ENCODE data around the gene PODXL.
A peak's percentile ranks its signal among the peaks of the same experiment; 100 is the strongest.

Gene PODXL

DNA sequence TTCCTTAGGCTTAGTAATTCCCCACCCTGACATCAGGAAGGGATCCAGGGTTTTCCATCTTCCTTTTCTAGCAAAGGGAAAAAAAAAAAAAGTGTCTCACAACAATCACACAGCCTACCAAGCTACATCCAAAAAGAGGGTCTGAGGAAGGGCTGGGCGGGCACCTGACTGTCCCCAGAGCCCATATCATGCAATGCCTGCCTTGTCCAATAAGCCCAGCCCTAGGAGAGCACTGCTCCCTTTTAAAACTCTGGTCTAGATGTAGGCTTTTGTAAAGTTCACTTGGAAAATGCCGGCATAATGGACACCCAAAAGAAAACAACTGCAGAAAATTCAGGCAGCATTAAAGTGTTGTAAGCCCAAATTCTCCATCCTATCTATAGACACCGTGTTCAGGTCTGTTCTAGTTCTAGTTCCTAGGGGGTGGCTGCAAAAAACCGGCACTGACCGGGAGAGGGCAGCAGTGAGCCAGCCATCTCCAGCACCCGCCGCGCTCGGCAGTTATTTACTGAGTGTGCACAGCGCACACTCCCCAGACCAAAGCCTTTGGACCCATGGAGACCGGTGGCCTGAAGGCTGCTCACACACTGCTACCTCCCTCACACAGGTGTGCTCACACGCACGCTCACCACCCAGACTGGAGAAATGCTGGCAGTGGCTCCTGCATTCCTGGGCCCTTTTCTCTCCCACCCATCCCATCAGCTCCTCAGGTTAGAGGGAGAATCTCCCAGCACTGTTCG, 48.7 kb downstream of the PODXL start:
- DNase-seq = peak; percentile 65 to 83 (median 76)

DNA sequence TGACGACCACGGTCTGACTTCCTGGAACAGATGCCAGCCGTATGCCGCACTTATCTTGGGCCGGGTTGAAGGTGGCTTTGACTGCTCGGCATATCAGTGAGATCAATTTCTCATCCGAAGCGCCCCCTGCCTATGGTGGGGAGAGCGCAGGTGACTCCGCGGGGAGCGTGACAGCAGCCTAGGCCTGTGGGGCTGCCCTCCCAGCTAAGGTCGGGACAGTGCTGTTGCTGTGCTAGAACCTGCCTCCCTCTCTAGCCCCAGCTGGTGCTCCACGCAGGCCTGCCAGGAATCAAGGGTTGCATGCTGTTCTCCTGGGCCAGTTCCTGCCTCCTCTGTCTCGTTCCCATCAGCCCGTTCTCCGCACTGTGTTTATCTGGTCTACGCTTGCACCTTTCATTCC, 49.8 kb downstream of the PODXL start:
- DNase-seq = no peak

DNA sequence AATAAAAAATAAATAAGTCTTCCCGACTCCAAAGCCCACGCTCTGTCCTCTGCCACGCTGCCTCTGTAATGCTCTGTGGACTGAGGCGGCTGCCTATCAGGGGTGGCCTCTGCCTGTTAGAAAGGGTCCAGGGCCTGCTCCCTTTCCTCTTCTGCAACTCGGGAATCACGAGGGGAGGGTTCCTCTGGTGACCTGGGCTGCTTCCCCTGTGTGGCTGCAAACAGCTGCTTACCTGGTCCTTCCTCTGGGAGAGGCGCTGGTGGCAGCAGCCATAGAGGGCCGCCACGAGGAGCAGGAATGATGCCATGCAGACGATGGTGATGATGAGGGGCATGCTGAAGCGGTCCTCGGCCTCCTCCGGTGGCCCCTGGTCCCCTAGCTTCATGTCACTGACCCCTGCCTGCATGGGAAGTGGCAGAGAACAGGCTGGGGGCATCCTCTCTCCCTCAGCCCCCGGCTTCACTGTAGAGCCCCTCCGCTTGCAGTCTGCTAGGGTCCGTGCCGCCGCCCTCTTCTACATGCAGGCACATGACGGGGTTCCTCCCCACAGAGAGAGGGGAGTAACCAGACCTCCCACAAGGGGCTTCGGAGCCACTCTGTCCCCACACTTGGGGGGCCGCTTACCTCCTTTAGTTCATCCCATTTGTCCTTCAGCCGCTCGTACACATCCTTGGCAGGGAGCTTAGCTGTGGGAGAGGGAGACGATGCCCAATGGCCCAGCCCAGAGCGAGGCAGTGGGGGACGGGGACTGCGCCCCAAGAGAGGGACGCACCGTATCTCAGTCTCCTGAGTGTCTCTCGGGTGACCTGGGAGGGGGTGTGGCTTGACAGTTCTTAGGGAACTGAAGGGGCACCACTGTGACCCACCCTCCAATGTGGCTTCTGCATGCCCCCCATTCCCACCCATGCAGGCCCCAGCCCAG, 50.5 kb downstream of the PODXL start:
- no peak for DNase-seq

DNA sequence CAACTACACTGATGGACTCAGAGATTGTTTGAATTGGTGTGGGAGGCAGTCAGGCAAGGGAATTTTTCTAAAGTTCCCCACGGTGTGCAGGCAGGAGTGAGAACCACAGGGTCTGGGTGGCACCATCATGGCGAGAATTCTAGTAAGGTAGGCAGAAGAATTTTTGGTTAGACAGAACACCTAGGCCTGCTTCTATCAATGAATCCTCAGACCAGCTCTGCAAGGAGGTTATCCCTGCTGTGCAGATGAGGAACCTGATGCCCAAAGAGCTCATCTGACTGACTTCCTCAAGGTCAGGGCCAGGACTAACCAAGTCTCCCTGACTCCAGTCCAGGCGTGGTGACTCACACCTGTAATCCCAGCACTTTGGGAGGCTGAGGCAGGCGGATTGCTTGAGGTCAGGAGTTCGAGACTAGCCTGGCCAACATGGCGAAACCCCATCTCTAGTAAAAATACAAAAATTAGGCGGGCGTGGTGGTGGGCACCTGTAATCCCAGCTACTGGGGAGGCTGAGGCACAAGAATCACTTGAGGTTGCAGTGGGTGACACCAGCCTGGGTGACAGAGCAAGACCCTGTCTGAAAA, 51.3 kb downstream of the PODXL start:
- DNase-seq = peak in 1 of 3 donors; percentile 9

DNA sequence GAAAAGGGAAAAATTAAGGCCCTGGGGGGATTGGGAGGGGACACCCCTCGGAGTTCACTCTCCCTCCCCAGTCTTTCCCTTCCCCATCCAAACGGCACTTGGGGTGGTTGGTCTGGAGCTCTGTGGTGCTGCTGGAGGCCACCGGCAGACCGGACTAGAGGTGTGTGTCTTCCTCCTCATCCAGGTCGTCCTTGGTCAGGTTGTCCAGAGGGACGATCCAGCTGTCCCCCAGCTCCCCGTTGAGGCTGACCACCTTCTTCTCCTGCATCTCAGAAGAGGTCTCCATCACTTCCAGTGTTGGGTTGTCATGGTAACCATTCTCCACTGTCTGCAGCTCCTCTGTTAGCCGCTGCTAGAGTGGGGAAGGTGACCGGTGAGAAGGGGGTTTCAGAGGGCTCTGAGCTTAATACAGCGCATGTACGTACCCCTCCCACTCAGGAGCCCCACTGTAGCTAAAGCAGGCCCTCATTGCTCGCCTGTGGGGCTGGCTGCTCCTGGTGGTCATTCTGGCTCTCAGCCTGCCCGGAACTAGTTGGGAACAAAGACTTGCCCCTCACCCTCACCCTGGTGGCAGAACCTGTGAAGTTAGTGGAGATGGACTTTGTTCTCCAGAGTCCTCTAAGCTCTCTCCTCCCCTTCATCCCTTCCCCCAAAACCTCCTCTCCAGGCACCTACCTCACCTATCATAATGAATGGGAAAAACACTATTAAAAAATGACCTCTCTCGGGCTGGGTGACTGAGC, 52.1 kb downstream of the PODXL start:
- DNase-seq = no peak

DNA sequence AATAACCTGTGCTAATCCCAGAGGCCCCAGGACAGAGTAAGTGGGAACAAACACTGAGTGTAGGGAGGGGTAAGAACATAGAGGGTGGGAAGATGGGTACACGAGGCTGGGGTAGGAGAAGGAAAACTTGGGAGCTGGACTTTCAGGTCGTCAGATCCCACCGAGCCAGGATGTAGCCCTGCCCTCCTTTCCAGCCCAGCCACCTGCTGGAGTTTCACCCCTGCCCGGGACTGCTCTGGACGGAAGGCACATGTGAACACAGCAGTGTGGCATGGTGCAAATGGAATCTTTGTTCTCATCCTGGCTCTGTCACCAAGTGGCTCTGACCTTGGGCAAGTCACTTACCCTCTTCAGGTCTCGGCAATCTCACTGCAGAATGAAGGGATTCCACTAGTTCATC, 52.8 kb downstream of the PODXL start:
- DNase-seq = no peak

DNA sequence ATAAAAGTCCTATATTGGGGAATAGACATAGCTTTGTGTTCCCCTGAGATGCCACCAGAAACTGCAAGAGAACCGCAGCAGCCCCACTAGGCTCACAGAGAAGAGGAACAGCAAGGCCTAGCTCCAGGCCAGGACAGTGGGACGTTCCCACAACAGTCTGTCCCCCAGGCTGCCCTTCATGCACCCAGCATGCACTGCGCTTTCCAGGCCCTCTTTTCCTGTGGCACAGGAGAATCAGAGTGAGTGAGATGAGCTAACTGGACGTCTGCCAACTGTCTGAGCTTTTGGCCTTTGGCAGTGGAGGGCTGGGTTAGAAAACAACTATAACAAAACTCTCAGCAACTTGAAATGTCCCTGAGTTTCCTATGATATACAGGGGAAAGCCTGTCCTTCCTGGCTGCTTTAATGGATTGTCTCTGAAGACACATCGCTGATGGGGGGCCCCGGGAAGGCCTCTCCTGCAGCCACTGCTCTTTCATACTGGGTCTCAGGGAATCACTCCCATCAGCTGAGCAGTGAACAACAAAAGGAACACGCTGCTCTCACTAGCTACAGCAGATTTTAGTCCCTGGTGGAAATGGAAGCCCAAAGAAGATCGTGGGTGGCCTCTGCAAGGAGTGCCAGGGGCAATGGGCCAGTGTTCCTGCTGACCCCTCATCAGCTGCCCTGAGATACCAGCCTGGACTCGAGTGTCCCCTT, 53.5 kb downstream of the PODXL start:
- DNase-seq = no peak

DNA sequence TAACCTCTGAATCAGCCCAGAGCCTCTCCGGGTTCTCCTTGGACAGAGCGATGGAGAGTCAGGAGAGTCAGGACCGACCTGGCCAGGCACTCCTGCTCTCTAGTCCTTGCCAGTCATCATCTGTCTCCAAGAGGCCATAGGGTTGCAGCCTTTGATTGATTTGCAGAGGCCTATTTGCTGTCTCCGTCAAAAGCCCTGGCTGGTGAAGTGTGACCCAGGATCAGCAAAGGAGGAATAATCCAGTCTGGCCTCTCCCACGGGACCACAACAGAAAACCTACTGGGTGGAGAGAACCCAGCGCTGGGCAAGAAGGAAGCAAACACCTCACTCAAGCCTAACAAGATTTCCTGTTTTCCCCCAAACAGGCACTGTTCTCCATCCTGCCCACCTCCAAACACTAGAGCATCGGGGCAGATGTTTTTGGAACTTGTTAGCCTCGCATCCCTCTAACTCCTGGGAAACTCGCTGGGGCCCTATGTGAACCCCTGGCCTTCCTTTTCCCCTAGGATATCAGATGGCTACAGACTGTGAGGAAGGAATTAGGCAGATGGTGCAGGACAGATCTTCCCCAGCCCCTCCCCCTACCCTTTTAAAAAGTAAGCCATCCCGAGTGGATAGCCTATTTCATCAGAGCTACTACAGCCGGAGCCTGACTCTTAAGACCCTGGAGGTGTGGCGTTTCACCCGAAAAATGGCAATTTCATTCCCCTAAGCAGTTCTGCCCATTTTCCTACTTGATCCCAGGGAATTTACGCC, 54.3 kb downstream of the PODXL start:
- DNase-seq = no peak

DNA sequence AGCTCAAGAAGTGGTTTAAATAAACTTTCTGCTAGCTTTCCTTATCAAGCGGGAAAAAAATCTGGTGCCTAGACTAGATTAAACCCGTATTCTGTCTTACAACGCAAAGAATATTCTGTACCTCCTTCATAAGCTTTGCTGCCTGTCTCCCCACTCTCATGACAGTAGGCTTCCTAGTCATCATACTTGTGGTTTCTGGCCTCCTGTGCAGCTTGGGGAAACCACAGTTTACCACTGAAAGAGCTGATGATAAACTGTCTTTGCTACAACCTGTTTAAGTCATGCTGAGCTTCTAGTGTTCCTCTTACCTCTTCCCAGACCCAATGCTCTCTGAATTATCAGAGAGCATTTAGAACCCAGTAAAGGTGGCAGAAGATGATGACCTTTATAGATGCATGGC, 55.0 kb downstream of the PODXL start:
- DNase-seq = no peak

DNA sequence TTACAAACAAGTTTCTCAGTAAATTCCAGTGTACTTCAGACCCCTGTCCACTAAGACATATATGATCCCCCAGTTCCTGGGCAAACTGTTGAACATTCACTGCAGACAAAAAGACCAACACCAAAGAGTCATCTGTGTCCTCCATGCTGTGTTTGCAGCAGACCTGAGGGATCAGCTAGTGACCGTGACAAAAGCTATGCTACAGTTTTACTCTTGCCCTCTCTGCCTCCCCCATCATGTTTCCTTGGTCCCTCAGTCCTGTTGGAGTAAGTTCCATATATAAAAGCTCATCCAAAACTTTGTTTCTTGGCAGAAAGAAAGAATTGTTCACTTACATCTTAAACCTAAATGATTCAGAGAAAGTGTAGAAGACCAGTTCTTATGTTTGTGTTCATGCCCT, 56.1 kb downstream of the PODXL start:
- DNase-seq = no peak

DNA sequence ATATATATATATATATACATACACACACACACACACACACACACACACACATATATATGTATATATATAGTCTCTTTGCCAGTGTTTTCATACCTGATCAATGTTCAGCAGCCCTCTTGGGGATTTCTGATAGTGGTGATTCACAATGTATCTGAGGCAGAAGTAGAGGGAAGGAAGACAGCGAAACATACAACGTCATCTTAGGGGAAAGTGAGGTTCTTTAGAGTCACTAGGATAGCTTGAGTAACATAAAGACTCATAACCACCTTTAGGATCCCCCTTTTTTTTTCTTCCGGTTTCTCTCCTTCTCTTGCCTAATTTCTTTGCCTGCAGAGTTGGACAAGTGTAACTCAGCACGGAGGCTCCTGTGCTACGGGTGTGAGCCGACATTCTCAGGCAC, 56.6 kb downstream of the PODXL start:
- peak in 1 of 3 donors; percentile 20 for DNase-seq

DNA sequence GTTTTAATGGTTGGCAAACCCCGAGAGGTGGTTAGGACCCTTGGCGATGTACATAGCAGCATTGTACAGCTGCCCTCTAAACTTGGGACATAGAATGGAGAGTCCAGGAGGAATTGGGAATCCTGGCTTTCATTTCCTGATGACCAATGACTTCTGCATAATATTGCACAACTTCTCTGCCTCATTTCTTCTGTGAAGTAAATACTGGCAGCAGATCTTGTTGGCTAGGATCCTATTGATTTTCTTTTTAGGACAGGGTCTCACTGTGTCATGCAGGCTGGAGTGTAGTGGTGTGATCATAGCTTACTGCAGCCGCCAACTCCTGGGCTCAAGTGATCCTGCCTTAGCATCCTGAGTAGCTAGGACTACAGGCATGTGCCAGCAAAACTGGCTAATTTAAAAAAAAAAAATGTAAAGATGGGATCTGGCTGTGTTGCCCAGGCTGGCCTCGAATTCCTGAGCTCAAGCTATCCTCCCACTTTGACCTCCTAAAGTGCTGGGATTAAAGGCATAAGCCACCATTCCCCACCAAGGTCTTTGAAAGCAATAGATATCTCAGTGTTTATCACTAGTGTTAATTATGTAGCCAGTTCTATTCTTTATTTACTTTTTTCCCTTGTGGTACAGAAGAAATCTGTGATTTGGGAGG, 58.1 kb downstream of the PODXL start:
- no peak for DNase-seq

DNA sequence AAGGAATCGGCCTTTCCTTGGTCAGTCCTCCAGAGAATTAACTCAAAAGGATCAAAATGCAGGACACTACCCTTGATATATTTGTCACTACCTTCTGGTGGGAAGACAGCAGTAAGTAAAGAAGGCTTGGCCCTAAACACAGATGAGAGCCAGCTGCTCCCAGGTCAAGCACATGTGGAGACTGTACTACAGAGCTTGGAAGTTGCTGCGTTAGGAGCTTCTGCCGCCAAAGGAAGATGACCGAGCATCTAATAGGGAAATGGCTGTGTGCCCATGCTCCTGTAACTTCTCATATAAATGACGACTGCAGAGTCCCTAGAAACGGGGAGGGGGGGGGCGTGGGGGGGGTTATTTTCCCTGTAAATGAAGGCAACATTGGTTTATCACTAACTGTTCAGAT, 59.0 kb downstream of the PODXL start:
- no peak for DNase-seq

DNA sequence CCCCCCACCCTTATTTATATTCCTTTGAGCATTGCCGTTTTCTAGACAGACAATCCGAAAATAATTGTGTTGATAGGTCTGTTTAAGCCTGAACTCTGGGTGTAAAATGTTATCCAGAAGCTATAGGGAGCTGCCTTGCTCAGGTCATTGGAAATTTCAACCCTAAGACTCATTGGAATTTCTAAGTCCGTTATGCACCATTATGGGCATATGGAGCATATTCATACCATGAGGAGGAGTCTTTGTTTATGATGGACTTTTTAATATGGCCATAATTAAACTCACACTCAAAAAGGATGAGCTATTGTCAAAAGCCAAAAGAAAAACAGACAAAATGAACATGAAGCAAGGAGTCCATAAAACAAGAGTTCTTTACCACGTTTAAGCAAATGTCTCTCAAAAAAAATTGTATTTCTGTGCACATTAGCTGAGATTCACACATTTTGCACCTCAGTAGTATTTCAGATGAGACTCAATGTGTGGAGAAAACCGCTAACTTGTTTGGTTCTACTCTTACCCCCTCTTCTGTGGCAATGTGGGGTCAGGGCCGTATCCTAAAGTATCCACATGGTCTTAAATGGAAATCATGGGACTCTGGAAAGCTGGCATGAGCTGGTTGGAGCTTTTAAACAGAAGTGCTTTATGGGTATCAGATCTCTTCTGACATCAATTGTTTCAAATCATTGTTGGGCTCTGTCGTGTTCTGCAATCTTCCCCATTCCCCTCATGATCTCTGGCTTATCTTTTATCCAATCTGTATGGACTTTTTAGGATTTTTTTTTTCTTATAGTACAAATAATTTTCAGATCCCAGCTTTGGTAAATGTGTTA, 60.5 kb downstream of the PODXL start:
- no peak for DNase-seq

DNA sequence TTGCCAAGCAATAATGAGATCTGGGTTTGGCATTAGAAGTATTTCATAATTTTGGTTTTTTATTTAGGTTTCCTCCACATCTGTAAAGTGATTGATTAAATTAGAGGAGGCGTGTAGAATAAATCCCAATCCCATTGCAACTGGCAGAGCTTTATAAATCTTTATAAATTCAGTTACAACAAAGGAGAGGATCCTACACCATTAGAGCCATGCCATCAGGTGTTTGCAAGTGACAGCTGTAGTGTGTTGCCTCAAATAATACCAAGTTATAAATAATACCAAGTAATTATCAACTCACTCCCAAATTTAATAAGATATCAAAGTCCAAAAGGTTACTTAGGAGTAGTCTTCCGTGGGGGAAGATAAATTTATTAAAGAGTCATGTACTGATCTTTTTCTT, 62.2 kb downstream of the PODXL start:
- DNase-seq = no peak

DNA sequence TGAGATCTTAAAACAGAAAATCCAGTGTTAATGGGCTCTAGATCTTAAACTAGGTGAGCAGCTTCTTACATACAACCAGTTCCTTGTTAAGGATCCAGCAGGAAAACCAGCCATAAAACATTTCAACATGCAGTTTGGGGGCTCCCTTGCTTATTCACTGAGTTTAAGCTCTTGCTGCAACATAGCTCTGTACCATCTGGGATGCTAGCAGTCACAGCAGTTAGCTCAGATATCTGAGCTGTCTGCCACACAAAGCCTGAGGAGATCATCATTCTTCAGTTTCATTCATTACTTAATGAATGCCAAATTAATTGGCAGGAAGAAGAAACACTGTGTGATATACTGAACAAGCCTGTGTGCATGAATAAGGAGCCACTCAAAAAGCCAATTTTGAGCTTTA, 62.8 kb downstream of the PODXL start:
- DNase-seq = no peak

DNA sequence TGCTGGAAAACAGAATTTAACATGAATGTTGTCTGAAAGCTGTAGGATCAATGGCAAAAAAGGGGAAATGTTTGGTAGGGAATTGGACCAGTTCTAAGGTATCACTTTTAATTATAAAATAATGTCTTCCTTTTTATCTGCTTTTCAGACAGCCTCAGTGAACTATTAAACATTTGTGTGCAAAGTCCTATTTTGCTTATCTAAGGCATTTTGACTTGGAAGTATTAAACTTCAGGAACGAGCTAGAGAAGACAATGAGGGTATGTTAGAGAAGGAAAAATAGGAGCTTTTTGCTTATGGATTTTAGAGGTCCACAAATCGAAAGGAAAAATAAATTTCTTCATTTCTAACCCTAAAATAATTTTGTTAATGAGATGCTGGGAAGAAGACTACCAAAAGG, 63.3 kb downstream of the PODXL start:
- DNase-seq = no peak

DNA sequence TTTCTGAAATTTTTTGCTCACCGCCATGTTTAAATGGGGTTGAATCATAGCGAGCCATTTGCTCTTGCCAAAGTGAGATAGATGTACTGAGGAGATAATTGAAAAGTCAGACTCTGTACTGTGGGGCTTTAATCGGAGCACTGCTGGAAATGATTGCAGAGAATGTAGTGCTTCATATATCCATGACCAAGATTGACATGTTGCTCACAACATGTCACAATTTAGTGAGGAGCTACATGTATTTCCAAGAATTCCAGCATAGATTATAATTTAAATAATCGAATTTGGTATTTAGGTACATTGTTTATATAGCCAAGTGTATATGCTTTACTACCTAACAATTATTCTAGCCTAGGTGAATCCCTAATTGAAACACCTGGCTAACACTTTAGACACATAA, 66.5 kb downstream of the PODXL start:
- no peak for DNase-seq

DNA sequence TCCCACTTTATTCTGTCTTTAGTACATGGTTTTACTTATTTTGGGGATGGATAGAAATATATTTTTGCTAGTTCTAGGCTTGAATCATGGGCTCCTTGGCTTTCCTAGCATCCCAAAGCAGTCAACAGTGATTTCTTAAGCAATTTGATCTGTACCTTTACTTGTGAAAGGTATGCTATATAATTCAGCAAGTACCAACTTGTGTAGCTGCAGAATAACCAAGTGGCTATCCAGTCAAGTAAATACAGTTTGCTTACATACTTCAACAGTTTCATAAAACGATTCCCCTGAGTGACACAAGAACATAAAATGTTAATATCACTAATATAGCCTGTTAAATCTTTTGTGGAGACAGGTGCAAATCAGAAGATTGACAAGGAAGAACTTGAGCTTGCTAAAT, 67.2 kb downstream of the PODXL start:
- no peak for DNase-seq

DNA sequence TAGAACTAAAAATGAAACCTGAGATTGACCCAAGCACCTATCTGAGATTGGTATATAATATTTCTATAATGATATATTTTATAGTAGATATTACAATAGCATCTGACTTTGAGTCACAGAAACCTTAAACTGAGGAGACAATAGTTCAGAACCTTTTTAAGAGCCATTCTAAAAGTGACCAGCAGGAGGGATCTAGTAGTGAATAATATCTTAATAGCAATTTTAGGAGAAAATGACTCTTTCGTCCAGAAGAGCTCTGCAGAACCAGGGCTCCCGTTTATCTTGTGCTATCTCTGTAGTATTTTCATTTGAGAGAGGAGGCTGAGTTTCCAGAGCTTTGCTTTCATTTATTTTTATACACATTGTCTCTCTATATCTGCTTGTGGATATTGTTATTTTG, 68.1 kb downstream of the PODXL start:
- DNase-seq = peak in 1 of 3 donors; percentile 14
